Activated naive CD4-positive, alpha-beta T cell (primary cell): ENCODE results near the gene ALOX5AP.

ENCODE experiments used
- DNase-seq, 4 experiments: peaks; one replicate each; lab custom pipeline; 2025; lab: John Stamatoyannopoulos, UW

ALOX5AP gene

GRCh38 chr13:30759748-30760147 is 24.4 kb downstream of the ALOX5AP start:
- DNase-seq, result no peak

- DNase-seq, result no peak
These were observed 27.3 kb downstream of the ALOX5AP start for GRCh38 chr13:30762643-30763042.

DNA sequence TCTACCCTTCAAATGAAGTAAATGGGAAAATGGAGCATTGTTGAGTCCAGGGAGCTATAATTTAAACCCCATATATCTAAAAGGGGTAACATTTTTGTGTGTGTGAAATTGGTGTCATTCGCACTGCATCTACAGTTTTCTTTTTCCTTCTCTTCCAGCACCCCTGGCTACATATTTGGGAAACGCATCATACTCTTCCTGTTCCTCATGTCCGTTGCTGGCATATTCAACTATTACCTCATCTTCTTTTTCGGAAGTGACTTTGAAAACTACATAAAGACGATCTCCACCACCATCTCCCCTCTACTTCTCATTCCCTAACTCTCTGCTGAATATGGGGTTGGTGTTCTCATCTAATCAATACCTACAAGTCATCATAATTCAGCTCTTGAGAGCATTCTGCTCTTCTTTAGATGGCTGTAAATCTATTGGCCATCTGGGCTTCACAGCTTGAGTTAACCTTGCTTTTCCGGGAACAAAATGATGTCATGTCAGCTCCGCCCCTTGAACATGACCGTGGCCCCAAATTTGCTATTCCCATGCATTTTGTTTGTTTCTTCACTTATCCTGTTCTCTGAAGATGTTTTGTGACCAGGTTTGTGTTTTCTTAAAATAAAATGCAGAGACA is 28.6 kb downstream of the ALOX5AP start:
- no peak for DNase-seq

DNA sequence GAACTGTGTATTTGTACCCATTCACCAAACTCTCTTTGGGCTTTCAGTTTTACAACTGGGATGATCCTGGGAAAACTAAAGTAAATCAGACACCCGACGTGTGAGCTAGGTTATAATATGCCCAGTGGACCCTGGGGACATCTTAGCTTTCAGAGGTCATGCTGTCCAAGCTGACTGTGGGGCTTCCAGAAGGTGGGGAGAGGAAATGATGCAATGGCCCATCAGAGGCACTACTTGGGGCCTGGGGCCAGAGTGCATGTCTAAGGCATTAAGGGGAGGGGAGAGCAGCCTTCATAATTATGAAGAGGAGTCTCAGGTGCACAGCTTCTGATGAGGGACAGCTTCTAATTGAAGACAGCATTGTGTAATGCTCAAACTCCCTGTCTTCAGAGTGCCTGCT is 30.9 kb downstream of the ALOX5AP start:
- DNase-seq, result no peak

GRCh38 chr13:30770929-30771328 is 35.6 kb downstream of the ALOX5AP start:
- no peak for DNase-seq

DNA sequence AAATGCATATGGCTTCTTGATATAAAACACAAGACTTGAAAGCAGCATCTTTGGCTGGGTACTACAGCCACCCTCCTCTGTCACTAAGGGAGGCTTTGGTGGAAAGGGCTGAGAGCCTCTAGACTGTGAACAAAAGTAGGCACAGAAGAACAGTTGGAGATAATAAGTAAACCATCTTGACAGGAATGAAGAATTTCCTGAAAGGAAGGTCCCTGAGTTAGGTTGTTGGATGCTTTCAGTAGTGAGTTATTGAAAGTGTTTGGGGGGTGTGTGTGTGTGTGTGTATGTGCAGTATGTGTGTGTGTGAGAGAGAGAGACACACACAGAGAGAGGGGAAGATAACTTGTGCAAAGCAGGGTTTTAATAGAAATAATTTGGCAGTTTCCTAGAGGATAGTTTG is 38.2 kb downstream of the ALOX5AP start:
- DNase-seq, result no peak

DNA sequence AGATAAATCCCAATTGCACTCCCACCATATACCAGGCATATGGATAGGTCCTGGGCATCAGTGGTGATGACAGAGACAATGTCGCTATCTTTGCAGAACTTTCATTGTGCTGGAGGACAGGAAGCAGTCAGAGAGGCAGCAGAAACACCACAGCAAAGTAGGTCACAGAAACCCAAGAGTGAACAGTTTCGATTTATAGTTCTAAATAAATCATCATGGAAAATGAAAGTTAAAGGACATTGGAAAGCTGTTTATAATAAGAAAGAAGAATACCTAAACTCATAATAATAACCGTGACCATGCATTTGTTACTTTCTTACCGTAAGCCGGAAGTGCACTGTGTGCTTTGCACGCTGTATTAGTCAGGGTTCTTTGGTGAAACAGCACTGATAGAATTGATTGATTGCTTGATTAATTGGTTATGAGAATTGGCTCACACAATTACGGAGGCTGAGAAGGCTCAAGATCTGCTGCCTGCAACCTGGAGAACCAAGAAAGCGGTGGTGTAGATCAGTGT is 38.9 kb downstream of the ALOX5AP start:
- DNase-seq, result no peak

GRCh38 chr13:30776661-30777060 is 41.3 kb downstream of the ALOX5AP start:
- no peak for DNase-seq

- DNase-seq, result no peak
These were observed 43.7 kb downstream of the ALOX5AP start for GRCh38 chr13:30779016-30779415.

- DNase-seq, result no peak
These were observed 44.3 kb downstream of the ALOX5AP start for GRCh38 chr13:30779608-30780007.

- no peak for DNase-seq
These were observed 45.1 kb downstream of the ALOX5AP start for GRCh38 chr13:30780338-30780981.

DNA sequence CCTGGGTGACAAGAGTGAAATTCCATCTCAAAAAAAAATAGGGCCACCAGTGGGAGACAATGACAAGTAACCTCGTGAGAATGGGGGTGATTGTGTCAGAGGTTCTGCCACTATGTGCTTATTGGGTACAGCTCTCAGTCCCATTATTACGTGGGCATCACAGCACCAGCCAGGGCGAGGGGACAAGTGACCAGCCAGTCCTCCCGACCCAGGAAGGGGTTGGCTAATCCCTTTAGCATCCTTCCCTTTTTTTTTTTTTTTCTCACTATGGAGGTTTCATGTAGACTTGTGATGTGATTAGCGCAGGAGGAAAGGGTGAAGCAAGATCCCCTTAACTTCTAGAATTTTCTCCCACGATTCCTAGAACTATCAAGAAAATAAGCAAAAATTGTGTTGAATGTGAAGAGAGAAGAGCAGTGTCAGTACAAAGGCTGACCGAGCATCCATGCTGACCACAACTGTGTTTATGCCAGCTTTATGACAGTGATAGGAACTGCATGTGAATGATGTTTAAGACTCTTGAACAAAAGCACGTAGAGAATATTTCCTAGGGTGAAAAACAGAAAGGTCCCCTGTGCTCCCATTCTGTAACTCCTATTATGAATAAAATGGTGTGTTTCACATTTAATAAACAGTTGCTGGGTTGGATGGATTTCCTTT is 50.0 kb downstream of the ALOX5AP start:
- no peak for DNase-seq

DNA sequence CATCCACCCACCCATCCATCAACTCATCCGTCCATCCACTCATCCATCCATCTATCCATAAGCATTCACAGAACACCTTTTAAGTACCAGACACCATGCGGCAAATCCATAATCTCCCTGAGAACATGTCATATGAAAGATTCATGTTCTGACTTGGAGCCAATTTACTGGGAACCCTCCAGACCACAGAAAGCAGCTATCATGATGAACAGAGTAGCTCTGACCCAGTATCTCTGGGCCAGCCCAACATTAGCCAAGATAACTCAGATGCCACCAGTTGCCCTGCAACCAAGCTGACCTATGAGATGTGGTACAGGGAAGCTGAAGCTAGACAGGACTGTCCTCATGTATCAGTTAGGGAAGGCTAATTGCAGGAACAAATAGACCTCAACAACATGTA is 51.3 kb downstream of the ALOX5AP start:
- DNase-seq, result no peak

DNA sequence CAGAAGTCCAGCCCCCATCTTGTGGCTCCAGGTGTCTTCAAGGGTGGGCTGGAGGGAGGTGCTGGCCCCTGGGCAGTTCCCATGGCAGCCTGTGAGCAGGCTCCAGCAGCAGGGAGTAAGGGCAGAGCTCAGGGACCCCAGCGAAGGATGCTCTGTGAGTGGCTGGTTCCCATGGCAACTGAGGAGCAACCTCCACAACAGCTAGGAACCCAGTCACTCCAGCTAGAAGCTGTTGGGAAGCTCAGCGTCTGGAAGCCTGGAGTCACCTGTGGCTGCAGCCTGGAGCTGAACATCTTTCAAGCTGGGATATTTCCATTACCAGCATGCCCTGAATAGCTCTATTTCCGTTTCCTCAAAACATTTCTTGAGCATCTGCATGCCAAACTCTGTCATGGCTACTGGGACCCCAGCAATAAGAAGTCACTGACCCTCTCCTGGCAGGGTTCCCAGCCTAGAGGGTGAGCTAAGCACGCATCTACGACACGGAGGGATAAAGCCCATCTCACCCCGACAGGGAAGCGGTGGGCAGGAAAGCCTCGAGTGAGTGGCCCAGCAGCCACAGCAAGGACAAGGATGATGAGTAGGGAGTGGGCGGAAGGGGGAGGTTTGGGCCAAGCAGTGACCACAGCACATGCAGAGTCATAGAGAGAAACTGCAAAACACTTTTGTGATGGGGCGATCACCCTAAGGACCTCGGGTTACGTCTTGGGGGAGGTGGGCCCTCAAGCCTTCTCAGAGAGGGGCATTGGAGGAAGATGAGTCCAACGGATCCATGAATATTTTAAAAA is 52.6 kb downstream of the ALOX5AP start:
- DNase-seq, result no peak

DNA sequence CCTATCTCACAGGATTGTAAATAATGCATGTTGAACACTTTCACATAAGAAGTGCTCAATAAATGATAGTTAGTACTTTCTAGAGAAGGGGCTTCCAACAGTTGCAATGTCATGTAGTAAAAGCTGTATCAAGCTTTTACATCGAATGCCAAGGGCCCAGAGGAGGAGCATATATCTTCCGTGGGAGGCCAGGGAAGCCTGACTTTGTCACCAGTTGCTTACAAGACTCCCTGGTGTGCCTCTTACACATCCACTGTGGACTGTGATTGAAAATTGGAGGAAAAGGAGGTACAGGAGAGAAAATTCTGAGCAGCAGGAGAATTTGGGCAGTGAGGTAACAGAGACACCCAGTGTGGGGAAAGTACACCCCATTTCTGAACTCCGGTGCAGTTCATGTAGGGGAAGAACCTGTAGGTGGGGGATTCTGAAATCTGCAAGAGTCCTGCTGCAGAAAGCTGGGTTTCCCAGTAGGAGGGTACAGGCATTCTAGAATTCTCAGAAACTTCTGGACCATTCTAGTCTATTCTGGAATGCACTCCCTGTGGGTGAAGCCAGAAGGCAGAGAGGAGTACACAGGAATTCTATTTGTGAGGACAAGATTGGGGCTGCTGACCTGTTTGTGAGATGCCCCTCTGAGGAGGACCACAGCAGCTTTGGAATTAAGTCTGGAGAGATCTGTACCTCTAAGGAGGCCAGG is 54.0 kb downstream of the ALOX5AP start:
- no peak for DNase-seq

DNA sequence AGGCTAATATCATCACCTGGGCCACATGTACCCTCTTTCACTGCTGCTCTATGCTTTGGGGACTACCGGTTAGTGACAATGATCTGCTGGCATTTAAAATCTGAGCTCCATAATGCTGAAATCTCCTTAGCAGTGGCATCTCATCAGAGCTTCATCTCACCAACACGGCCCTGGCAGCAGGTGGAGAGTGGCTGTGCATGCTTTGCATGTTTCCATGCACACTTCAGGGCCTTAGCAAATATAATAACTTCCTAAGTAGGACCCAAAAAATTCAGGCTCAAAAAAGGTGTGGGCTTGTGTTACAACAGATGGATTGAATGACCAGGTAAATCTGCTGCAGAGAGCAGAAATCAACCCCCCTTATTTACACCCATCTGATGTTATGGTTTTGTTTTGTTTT is 55.2 kb downstream of the ALOX5AP start:
- no peak for DNase-seq

- DNase-seq, result no peak
These were observed 56.1 kb downstream of the ALOX5AP start for GRCh38 chr13:30791354-30792001.

DNA sequence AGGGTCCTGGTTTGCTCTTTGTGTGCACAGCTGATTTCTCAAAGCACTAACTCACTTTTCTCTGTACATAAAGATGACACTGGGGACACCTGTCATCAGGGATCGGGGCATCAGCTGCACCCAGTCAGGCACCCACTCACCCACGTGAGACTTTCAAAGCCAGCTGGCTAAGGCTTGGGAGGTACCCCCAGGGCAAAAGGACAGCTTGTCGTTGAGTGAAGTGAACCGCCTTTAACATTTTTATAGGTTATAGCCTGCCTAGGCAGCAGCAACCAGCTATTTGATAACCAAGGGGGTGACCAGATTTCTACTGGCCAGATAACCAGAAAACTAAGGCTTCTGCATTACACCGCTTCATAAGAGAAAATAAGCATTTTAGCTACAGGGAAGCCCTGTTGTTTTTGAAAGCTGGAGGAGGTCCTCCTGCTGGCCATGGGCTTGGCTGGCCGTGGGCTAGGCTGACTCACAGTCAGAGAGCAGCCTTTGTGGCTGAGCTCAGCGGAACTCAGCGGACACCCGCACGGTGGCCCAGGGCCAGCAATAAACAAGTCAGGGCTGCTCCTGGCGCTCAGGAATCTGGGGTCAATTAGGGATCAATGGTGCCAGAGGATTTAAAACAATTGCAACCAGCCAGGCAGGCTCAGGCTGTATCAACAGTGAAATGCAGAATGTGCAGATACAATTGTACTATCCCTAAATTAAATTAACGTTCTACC is 57.1 kb downstream of the ALOX5AP start:
- DNase-seq, result no peak

DNA sequence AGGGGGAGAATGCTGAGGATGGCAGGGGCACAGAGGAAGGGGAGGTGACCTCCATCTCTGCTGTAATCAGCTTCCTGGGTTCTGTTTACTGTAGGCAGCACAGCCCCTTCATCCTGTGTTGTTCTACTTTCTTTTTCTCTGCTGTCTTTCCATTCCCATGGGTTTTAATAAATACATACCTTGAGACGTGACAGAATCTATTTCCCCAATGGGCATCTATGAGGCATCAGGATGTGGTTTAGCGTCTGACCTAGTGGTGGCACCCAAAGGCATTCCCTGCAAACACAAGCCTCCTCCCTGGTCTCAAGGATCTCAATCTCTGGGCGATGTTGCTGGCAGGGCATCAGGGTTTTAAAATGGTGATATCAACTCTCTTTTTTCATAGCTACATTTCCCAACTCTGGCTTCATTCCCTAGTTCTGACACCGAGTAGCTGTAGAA is 60.8 kb downstream of the ALOX5AP start:
- no peak for DNase-seq
